HG02870 (cell line): ENCODE data around the gene BRIP1.

Source experiments
- ATAC-seq: cut with Tn5 transposase; IDR thresholded peaks from one replicate; pipeline ENCODE4 v1.9.1; 2021; ENCODE audit warnings: mild to moderate bottlenecking, moderate library complexity; ENCODE audit not compliant: unreplicated experiment

Gene BRIP1

GRCh38 chr17:61764846-61765245, 98.5 kb downstream of the BRIP1 start:
- no peak for ATAC-seq

GRCh38 chr17:61761827-61762226, 101.5 kb downstream of the BRIP1 start:
- ATAC-seq: no peak

GRCh38 chr17:61759362-61759761, 104.0 kb downstream of the BRIP1 start:
- no peak for ATAC-seq

GRCh38 chr17:61758430-61758829, 104.9 kb downstream of the BRIP1 start:
- no peak for ATAC-seq

GRCh38 chr17:61757168-61757567, 106.2 kb downstream of the BRIP1 start:
- ATAC-seq: no peak

GRCh38 chr17:61756561-61756960, 106.8 kb downstream of the BRIP1 start:
- ATAC-seq: no peak

GRCh38 chr17:61755668-61756067, 107.7 kb downstream of the BRIP1 start:
- ATAC-seq: no peak

- no peak for ATAC-seq
Observed at GRCh38 chr17:61755078-61755477, 108.2 kb downstream of the BRIP1 start.

- no peak for ATAC-seq
Observed at GRCh38 chr17:61754124-61754523, 109.2 kb downstream of the BRIP1 start.

- no peak for ATAC-seq
Observed at GRCh38 chr17:61753696-61754095, 109.6 kb downstream of the BRIP1 start.

GRCh38 chr17:61750656-61751055, 112.7 kb downstream of the BRIP1 start:
- ATAC-seq: peak; percentile 96

- ATAC-seq: no peak
Observed at GRCh38 chr17:61749823-61750404, 113.4 kb downstream of the BRIP1 start.

GRCh38 chr17:61746248-61746985, 116.9 kb downstream of the BRIP1 start:
- no peak for ATAC-seq

GRCh38 chr17:61744804-61745203, 118.5 kb downstream of the BRIP1 start:
- no peak for ATAC-seq

- no peak for ATAC-seq
Observed at GRCh38 chr17:61744252-61744651, 119.1 kb downstream of the BRIP1 start.

GRCh38 chr17:61743766-61744165, 119.6 kb downstream of the BRIP1 start:
- no peak for ATAC-seq

GRCh38 chr17:61739002-61739401, 124.3 kb downstream of the BRIP1 start:
- no peak for ATAC-seq

GRCh38 chr17:61738249-61738648, 125.1 kb downstream of the BRIP1 start:
- no peak for ATAC-seq

GRCh38 chr17:61737820-61738219, 125.5 kb downstream of the BRIP1 start:
- no peak for ATAC-seq

GRCh38 chr17:61736438-61736837, 126.9 kb downstream of the BRIP1 start:
- no peak for ATAC-seq

- no peak for ATAC-seq
Observed at GRCh38 chr17:61735807-61736206, 127.5 kb downstream of the BRIP1 start.

GRCh38 chr17:61734466-61734865, 128.9 kb downstream of the BRIP1 start:
- no peak for ATAC-seq

GRCh38 chr17:61734012-61734411, 129.3 kb downstream of the BRIP1 start:
- no peak for ATAC-seq
